HepG2 (cell line): Measurements from ENCODE around the gene DNALI1. TPM values are rescaled to one million over a fixed set of nuclear protein-coding genes. Genes with fewer than 3 reads are reported as not detected.
A peak's percentile ranks its signal among the peaks of the same experiment; 100 is the strongest.

Source experiments
- ATAC-seq: fragments of 200-7000 bp; cut with Tn5 transposase; 3 replicates; pipeline ENCODE4 v1.9.1; 2020; ENCODE audit warnings: mild to moderate bottlenecking, moderate library complexity
- Bru-seq: library from RNA; stranded (reverse); fragments of 400-500 nt; gene quantifications from one replicate; lab custom pipeline; 2021; lab: Mats Ljungman, UMichigan
- BruChase-seq, 2 experiments: library from RNA; stranded (reverse); fragments of 400-500 nt; gene quantifications; one replicate each; lab custom pipeline; 2021; lab: Mats Ljungman, UMichigan
- BruUV-seq: library from RNA; stranded (reverse); fragments of 400-500 nt; replicated peaks from 2 replicates; lab custom pipeline; 2021; lab: Mats Ljungman, UMichigan
- CTCF ChIA-PET: fragments of 300-600 bp; formaldehyde crosslinking; extraction: SDS; loops from one replicate; lab custom pipeline; 2021; ENCODE audit warnings: low total read pairs, inconsistent platforms, low intra/inter-chr PET ratio; lab: Yijun Ruan, JAX
- POLR2A ChIA-PET: fragments of 350-600 bp; sonication (Branson Sonifier 250); formaldehyde crosslinking; loops from one replicate; lab custom pipeline; 2020; ENCODE audit warnings: antibody characterized with exemption, inconsistent platforms; lab: Yijun Ruan, JAX
- DNase-seq: peaks from one replicate; pipeline ENCODE4 v3.0.0-alpha.2; 2015; ENCODE audit warnings: low spot score
- FAIRE-seq: peaks from 3 replicates; lab custom pipeline; 2011; peaks lifted over from hg19 to GRCh38; lab: Jason Lieb, UNC
- H2AFZ ChIP-seq: one replicate; pipeline ENCODE4 v1.6.1; 2011; ENCODE audit warnings: low read length, inconsistent platforms
- H3K27ac ChIP-seq: fragments of 300-600 bp; 3 replicates; pipeline ENCODE4 v1.8.0; 2011; ENCODE audit warnings: mixed run types, mild to moderate bottlenecking, mixed read lengths, low read length, inconsistent platforms; ENCODE audit not compliant: insufficient read depth; ENCODE audit errors: extremely low read length
- H3K27me3 ChIP-seq, 2 experiments: fragments of 200-600 bp in 1 of 2; 2 replicates in 1 of 2; 3 replicates in 1 of 2; pipeline versions ENCODE4 v1.6.0 to v1.8.0; 2011; ENCODE audit warnings: low read length in 2 of 2, mild to moderate bottlenecking in 2 of 2, moderate library complexity in 2 of 2, inconsistent platforms in 1 of 2; ENCODE audit not compliant: insufficient read depth in 2 of 2, control insufficient read depth in 1 of 2
- H3K36me3 ChIP-seq, 2 experiments: fragments of 200-600 bp in 1 of 2; replicated peaks in 1 of 2; 2 replicates in 1 of 2; 3 replicates in 1 of 2; pipeline versions ENCODE4 v1.5.1 to v1.8.0; 2011; ENCODE audit warnings: low read length in 2 of 2, inconsistent platforms in 1 of 2; ENCODE audit not compliant: insufficient read depth in 2 of 2, control insufficient read depth in 1 of 2
- H3K4me1 ChIP-seq: 2 replicates; pipeline ENCODE4 v1.5.1; 2012; ENCODE audit warnings: low read length, inconsistent platforms; ENCODE audit not compliant: insufficient read depth
- H3K4me2 ChIP-seq: 2 replicates; pipeline ENCODE4 v1.6.0; 2011; ENCODE audit warnings: low read depth, low read length, inconsistent platforms
- H3K4me3 ChIP-seq, 3 experiments: fragments of 200-600 bp in 1 of 3; sonication (generic), shearing (Covaris generic) in 1 of 3; replicated peaks in 1 of 3; 2 replicates each; pipeline ENCODE4 v1.5.1; 2011 to 2016; ENCODE audit warnings: low read length in 3 of 3, inconsistent platforms in 2 of 3, low read depth in 2 of 3, mild to moderate bottlenecking in 2 of 3, control low read depth in 1 of 3, mixed read lengths in 1 of 3; ENCODE audit not compliant: insufficient read depth in 1 of 3
- H3K79me2 ChIP-seq: one replicate; pipeline ENCODE4 v1.6.1; 2011; ENCODE audit warnings: low read length, inconsistent platforms; ENCODE audit not compliant: insufficient read depth
- H3K9ac ChIP-seq: 2 replicates; pipeline ENCODE4 v1.6.0; 2011; ENCODE audit warnings: mild to moderate bottlenecking, low read depth, low read length, inconsistent platforms; ENCODE audit not compliant: insufficient read depth
- H3K9me3 ChIP-seq: 2 replicates; pipeline ENCODE4 v1.5.1; 2012; ENCODE audit warnings: mild to moderate bottlenecking, low read length
- H4K20me1 ChIP-seq: 2 replicates; pipeline ENCODE4 v1.6.0; 2011; ENCODE audit warnings: inconsistent platforms, mild to moderate bottlenecking, low read length, moderate library complexity; ENCODE audit not compliant: insufficient read depth
- ADNP ChIP-seq: sonication (generic); formaldehyde crosslinking; IDR thresholded peaks from 2 replicates; pipeline ENCODE4 v1.4.0; 2020; ENCODE audit warnings: missing genetic modification reagents
- DNMT1 ChIP-seq: sonication (generic); formaldehyde crosslinking; IDR thresholded peaks from 2 replicates; pipeline ENCODE4 v1.5.1; 2020; ENCODE audit warnings: mild to moderate bottlenecking, missing genetic modification reagents
- GABPB1 ChIP-seq: IDR thresholded peaks from 2 replicates; pipeline ENCODE4 v1.6.1; 2016; ENCODE audit warnings: mild to moderate bottlenecking, missing genetic modification reagents, moderate library complexity, missing compliant biosample characterization
- KLF9 ChIP-seq: IDR thresholded peaks from 2 replicates; pipeline ENCODE4 v1.6.1; 2016; ENCODE audit warnings: low read depth
- RAD21 ChIP-seq: fragments of 450-650 bp; formaldehyde crosslinking; IDR thresholded peaks from 2 replicates; pipeline ENCODE4 v1.5.0; 2020; ENCODE audit warnings: mild to moderate bottlenecking
- RBAK ChIP-seq: sonication (generic); formaldehyde crosslinking; IDR thresholded peaks from 2 replicates; pipeline ENCODE4 v1.5.1; 2020; ENCODE audit warnings: mild to moderate bottlenecking, missing genetic modification reagents
- RFX1 ChIP-seq: fragments of 450-650 bp; IDR thresholded peaks from 2 replicates; pipeline ENCODE4 v1.6.1; 2017
- ZBTB1 ChIP-seq: sonication (generic); formaldehyde crosslinking; IDR thresholded peaks from 2 replicates; pipeline ENCODE4 v1.4.0; 2020; ENCODE audit warnings: missing genetic modification reagents, borderline replicate concordance
- ZFX ChIP-seq: sonication (generic); formaldehyde crosslinking; IDR thresholded peaks from 2 replicates; pipeline ENCODE4 v1.4.0; 2020; ENCODE audit warnings: mild to moderate bottlenecking, low read depth, missing genetic modification reagents, moderate library complexity
- WGBS: methylation state at CpG from one replicate; pipeline ENCODE4 v1.1.6; 2017; ENCODE audit warnings: low lambda C conversion rate; 5-methylcytosine and 5-hydroxymethylcytosine counted together
- in situ Hi-C: cut with HindIII; loops from 2 replicates; pipeline ENCODE4 v1.10.0; 2017; ENCODE audit warnings: low pct_unique_long_range_greater_than_20kb; ENCODE audit not compliant: extremely low pct_ligation_motif_present
- intact Hi-C: fragments of 100-400 bp; cut with micrococcal nuclease; formaldehyde crosslinking; loops from one replicate; pipeline ENCODE4 v1.10.0; 2022; ENCODE audit not compliant: unreplicated experiment
- long read RNA-seq, 2 experiments: library from RNA in 1 of 2; library from polyadenylated mRNA in 1 of 2; stranded (forward) in 1 of 2; unstranded in 1 of 2; transcript quantifications; one replicate each; pipeline ENCODE4 v2.0.0, GENCODE V29; 2019 to 2022
- polyA minus RNA-seq, 3 experiments: library from RNA; depleted of rRNA, polyadenylated mRNA; stranded (reverse); fragments of >200 nt; gene quantifications; 2 replicates each; pipeline ENCODE4 v1.2.3, GENCODE V29; 2011; ENCODE audit warnings: low replicate concordance in 1 of 3
- polyA plus RNA-seq, 8 experiments: library from polyadenylated mRNA; depleted of rRNA in 3 of 8; stranded (reverse) in 7 of 8; unstranded in 1 of 8; fragments of >200 nt; fragmentation: Illumina TruSeq in 4 of 8; extraction: Trizol in 4 of 8; gene quantifications; 2 replicates each; pipeline versions ENCODE4 v1.2.1 to v1.2.3, GENCODE V29; 2011 to 2016; ENCODE audit warnings: low read depth in 4 of 8, missing spikeins in 1 of 8, mixed read lengths in 1 of 8; ENCODE audit not compliant: insufficient read depth in 1 of 8
- total RNA-seq, 5 experiments: library from RNA; depleted of rRNA; stranded (reverse); fragments of >200 nt; fragmentation: Illumina TruSeq; extraction: Trizol; gene quantifications; 2 replicates each; pipeline ENCODE4 v1.2.3, GENCODE V29; 2016; ENCODE audit warnings: low read depth in 1 of 5
- TF ChIP-seq, protein P1 (sequence below): sonication (generic); formaldehyde crosslinking; IDR thresholded peaks from 2 replicates; pipeline ENCODE4 v1.4.0; 2020; ENCODE audit warnings: missing genetic modification reagents
- TF ChIP-seq, protein P2 (sequence below): sonication (generic); formaldehyde crosslinking; IDR thresholded peaks from 2 replicates; pipeline ENCODE4 v1.5.1; 2020; ENCODE audit warnings: missing genetic modification reagents, mild to moderate bottlenecking, borderline replicate concordance
- TF ChIP-seq, protein P3 (sequence below): sonication (generic); formaldehyde crosslinking; IDR thresholded peaks from 2 replicates; pipeline ENCODE4 v1.5.1; 2020; ENCODE audit warnings: mild to moderate bottlenecking, missing genetic modification reagents, borderline replicate concordance

The DNALI1 gene
- total RNA-seq (2016; rRNA removed; fragmentation: Illumina TruSeq; extraction: Trizol) (0.42 and 0.52 TPM in 2 replicates), polyA plus RNA-seq (2011; rRNA removed) (0.70 and 0.93 TPM in 2 replicates), polyA minus RNA-seq (2011; rRNA and poly(A)+ RNA removed; ENCODE audit: low replicate concordance) (1.0 TPM in 1 of 2 replicates, not detected in the other), Bru-seq, nascent RNA (percentile 22 among the genes with signal in this experiment), BruChase-seq, experiment 1, labeled RNA remaining after a 6-hour chase (percentile 20 among the genes with signal in this experiment), BruChase-seq, experiment 2, labeled RNA remaining after a 2-hour chase (percentile 23 among the genes with signal in this experiment)
- total RNA-seq (2016; cell fraction: cytosol; rRNA removed; fragmentation: Illumina TruSeq; extraction: Trizol; ENCODE audit: low read depth), result not detected in 2 replicates
- total RNA-seq (2016; cell fraction: insoluble cytoplasmic fraction; rRNA removed; fragmentation: Illumina TruSeq; extraction: Trizol), result 0.24 and 0.62 TPM in 2 replicates
- total RNA-seq (2016; cell fraction: membrane; rRNA removed; fragmentation: Illumina TruSeq; extraction: Trizol), result 0.14 and 0.28 TPM in 2 replicates
- total RNA-seq (2016; cell fraction: nucleus; rRNA removed; fragmentation: Illumina TruSeq; extraction: Trizol), result 0.47 TPM in 1 of 2 replicates, not detected in the other
- polyA plus RNA-seq (2011; cell fraction: cytosol; rRNA removed), result 0.31 and 0.53 TPM in 2 replicates
- 2.0 and 2.8 TPM in 2 replicates for polyA plus RNA-seq (2011; cell fraction: nucleus; rRNA removed)
- 1.1 and 2.8 TPM in 2 replicates for polyA plus RNA-seq (2012)
- polyA plus RNA-seq (2016; cell fraction: cytosol; fragmentation: Illumina TruSeq; extraction: Trizol; ENCODE audit: low read depth), result 0.09 and 0.32 TPM in 2 replicates
- 0.59 and 0.83 TPM in 2 replicates for polyA plus RNA-seq (2016; cell fraction: insoluble cytoplasmic fraction; fragmentation: Illumina TruSeq; extraction: Trizol; ENCODE audit: low read depth)
- 0.06 and 0.19 TPM in 2 replicates for polyA plus RNA-seq (2016; cell fraction: membrane; fragmentation: Illumina TruSeq; extraction: Trizol; ENCODE audit: low read depth)
- 0.29 and 0.63 TPM in 2 replicates for polyA plus RNA-seq (2016; cell fraction: nucleus; fragmentation: Illumina TruSeq; extraction: Trizol; ENCODE audit: insufficient read depth, low read depth)
- not detected in 2 replicates for polyA minus RNA-seq (2011; cell fraction: cytosol; rRNA and poly(A)+ RNA removed)
- 0.64 and 0.99 TPM in 2 replicates for polyA minus RNA-seq (2011; cell fraction: nucleus; rRNA and poly(A)+ RNA removed)
- long read RNA-seq, experiment 1, partial matches to known transcripts, result 0 of 1 reads
- long read RNA-seq, experiment 1, other reads (novel, unspliced or antisense), result 1 of 1 reads
- long read RNA-seq, experiment 2, partial matches to known transcripts, result 0 of 1 reads
- long read RNA-seq, experiment 2, other reads (novel, unspliced or antisense), result 1 of 1 reads

DNA sequence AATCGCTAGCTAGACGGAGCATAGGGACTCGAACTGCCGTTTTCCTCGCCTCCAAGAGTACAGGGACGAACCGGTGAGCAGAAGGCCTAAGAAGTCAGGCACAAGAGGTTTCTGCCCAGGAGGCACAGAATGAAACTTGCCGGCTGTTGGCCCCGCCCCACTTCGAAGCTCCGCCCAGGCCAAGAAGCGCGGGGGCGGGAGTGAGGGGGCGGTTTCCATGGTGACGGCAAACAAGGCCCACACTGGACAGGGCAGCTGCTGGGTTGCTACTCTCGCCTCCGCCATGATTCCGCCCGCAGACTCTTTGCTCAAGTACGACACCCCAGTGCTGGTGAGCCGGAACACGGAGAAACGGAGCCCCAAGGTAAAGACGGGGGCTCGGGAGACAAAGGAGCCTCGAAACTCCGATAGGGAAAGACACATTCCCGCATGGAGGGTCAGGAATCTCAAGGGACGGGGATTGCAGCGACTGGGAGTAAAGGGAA lies at the start of gene DNALI1:
Gene DNALI1, plus strand, starts transcription at position 229 of the 485 bp plus-strand sequence. Its CDS starts 55 bp downstream, at position 284.
- Histone ChIP-seq H3K4me1 (peaks cover 60% of the 10 kb centered on the region), H3K27me3 (no peaks in the 10 kb centered on the region; a peak in 1 of 5 replicates), H3K27ac (no peak within 1 kb of the TSS), H3K36me3 (peaks cover 0 to 9% of the 10 kb centered on the region in 2 experiments; a peak in 2 of 5 replicates), H3K4me2 (peak within 1 kb of the TSS; percentile 77), H3K79me2 (peaks cover 24% of the 10 kb centered on the region), H3K4me3 (peak within 1 kb of the TSS in 2 of 3 experiments; percentile 31 to 43; a peak in 4 of 6 replicates), H4K20me1 (no peaks in the 10 kb centered on the region; the same call in 1 of the 2 replicates), H3K9me3 (no peaks in the 10 kb centered on the region), H3K9ac (peak within 1 kb of the TSS; percentile 33), H2AFZ (peak within 1 kb of the TSS; percentile 33)
- no peak for FAIRE-seq
- CTCF ChIA-PET, result no interaction called here
- POLR2A ChIA-PET, result interaction anchor here (1.7 kb wide), 1 partner anchor 42 kb away, joined by 13 read pairs; the partner anchor contains the start of gene MEAF6
- peak; percentile 44 for DNase-seq
- peak; percentile 60 for ATAC-seq
- in situ Hi-C loops, result no loop called here
- 49% methylated on average over 26 of the region's 31 CpGs for WGBS
- intact Hi-C loops, result no loop called here
- BruUV-seq, result no TSS peak
- peak; percentile 19; the same call in 1 of the 2 replicates for TF ChIP-seq GABPB1
- TF ChIP-seq DNMT1 (CRISPR knock-in tag), result no peak
- no peak for TF ChIP-seq RAD21
- no peak for TF ChIP-seq RBAK (CRISPR knock-in tag)
- TF ChIP-seq RFX1, result peak; percentile 69
- no peak for TF ChIP-seq KLF9 (CRISPR knock-in tag)
- TF ChIP-seq ZBTB1 (CRISPR knock-in tag), result no peak
- TF ChIP-seq ZFX, result peak; percentile 35; the same call in 1 of the 2 replicates
- TF ChIP-seq, protein P1, sequence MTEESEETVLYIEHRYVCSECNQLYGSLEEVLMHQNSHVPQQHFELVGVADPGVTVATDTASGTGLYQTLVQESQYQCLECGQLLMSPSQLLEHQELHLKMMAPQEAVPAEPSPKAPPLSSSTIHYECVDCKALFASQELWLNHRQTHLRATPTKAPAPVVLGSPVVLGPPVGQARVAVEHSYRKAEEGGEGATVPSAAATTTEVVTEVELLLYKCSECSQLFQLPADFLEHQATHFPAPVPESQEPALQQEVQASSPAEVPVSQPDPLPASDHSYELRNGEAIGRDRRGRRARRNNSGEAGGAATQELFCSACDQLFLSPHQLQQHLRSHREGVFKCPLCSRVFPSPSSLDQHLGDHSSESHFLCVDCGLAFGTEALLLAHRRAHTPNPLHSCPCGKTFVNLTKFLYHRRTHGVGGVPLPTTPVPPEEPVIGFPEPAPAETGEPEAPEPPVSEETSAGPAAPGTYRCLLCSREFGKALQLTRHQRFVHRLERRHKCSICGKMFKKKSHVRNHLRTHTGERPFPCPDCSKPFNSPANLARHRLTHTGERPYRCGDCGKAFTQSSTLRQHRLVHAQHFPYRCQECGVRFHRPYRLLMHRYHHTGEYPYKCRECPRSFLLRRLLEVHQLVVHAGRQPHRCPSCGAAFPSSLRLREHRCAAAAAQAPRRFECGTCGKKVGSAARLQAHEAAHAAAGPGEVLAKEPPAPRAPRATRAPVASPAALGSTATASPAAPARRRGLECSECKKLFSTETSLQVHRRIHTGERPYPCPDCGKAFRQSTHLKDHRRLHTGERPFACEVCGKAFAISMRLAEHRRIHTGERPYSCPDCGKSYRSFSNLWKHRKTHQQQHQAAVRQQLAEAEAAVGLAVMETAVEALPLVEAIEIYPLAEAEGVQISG (CRISPR knock-in tag), result no peak
- TF ChIP-seq, protein P2, sequence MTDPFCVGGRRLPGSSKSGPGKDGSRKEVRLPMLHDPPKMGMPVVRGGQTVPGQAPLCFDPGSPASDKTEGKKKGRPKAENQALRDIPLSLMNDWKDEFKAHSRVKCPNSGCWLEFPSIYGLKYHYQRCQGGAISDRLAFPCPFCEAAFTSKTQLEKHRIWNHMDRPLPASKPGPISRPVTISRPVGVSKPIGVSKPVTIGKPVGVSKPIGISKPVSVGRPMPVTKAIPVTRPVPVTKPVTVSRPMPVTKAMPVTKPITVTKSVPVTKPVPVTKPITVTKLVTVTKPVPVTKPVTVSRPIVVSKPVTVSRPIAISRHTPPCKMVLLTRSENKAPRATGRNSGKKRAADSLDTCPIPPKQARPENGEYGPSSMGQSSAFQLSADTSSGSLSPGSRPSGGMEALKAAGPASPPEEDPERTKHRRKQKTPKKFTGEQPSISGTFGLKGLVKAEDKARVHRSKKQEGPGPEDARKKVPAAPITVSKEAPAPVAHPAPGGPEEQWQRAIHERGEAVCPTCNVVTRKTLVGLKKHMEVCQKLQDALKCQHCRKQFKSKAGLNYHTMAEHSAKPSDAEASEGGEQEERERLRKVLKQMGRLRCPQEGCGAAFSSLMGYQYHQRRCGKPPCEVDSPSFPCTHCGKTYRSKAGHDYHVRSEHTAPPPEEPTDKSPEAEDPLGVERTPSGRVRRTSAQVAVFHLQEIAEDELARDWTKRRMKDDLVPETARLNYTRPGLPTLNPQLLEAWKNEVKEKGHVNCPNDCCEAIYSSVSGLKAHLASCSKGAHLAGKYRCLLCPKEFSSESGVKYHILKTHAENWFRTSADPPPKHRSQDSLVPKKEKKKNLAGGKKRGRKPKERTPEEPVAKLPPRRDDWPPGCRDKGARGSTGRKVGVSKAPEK (CRISPR knock-in tag), result no peak
- TF ChIP-seq, protein P3, sequence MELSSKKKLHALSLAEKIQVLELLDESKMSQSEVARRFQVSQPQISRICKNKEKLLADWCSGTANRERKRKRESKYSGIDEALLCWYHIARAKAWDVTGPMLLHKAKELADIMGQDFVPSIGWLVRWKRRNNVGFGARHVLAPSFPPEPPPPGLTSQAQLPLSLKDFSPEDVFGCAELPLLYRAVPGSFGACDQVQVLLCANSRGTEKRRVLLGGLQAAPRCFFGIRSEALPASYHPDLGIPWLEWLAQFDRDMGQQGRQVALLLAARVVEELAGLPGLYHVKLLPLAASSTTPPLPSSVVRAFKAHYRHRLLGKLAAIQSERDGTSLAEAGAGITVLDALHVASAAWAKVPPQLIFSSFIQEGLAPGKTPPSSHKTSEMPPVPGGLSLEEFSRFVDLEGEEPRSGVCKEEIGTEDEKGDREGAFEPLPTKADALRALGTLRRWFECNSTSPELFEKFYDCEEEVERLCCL (CRISPR knock-in tag), result no peak
- no peak for TF ChIP-seq ADNP
